ENCODE measurements around the gene UBAC1.

GRCh38 chr9:135885100-135885853 is 75.9 kb downstream of the UBAC1 start:
- TF ChIP-seq, protein P1, sequence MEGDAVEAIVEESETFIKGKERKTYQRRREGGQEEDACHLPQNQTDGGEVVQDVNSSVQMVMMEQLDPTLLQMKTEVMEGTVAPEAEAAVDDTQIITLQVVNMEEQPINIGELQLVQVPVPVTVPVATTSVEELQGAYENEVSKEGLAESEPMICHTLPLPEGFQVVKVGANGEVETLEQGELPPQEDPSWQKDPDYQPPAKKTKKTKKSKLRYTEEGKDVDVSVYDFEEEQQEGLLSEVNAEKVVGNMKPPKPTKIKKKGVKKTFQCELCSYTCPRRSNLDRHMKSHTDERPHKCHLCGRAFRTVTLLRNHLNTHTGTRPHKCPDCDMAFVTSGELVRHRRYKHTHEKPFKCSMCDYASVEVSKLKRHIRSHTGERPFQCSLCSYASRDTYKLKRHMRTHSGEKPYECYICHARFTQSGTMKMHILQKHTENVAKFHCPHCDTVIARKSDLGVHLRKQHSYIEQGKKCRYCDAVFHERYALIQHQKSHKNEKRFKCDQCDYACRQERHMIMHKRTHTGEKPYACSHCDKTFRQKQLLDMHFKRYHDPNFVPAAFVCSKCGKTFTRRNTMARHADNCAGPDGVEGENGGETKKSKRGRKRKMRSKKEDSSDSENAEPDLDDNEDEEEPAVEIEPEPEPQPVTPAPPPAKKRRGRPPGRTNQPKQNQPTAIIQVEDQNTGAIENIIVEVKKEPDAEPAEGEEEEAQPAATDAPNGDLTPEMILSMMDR (tag by site-specific recombination; IDR thresholded peaks at IDR 0.05): no peak
- TF ChIP-seq ZNF76 (tag by site-specific recombination; IDR thresholded peaks at IDR 0.05; ENCODE audit: borderline replicate concordance, low read depth) (no peak), HOXA7 (CRISPR knock-in tag; IDR thresholded peaks at IDR 0.05; ENCODE audit: borderline replicate concordance) (no peak), ZNF561 (tag by site-specific recombination; IDR thresholded peaks at IDR 0.05; ENCODE audit: borderline replicate concordance) (no peak), SP7 (tag by site-specific recombination; IDR thresholded peaks at IDR 0.05) (no peak), ZNF132 (tag by site-specific recombination; IDR thresholded peaks at IDR 0.05; ENCODE audit: borderline replicate concordance) (no peak), BCL11A (tag by site-specific recombination; IDR thresholded peaks at IDR 0.05; ENCODE audit: low read depth) (no peak), REPIN1 (tag by site-specific recombination; IDR thresholded peaks at IDR 0.05; ENCODE audit: low read depth) (no peak), ZNF530 (tag by site-specific recombination; IDR thresholded peaks at IDR 0.05; ENCODE audit: low read depth) (no peak), ZNF558 (tag by site-specific recombination; IDR thresholded peaks at IDR 0.05) (no peak)
- TF ChIP-seq, protein P2, sequence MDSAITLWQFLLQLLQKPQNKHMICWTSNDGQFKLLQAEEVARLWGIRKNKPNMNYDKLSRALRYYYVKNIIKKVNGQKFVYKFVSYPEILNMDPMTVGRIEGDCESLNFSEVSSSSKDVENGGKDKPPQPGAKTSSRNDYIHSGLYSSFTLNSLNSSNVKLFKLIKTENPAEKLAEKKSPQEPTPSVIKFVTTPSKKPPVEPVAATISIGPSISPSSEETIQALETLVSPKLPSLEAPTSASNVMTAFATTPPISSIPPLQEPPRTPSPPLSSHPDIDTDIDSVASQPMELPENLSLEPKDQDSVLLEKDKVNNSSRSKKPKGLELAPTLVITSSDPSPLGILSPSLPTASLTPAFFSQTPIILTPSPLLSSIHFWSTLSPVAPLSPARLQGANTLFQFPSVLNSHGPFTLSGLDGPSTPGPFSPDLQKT (IDR thresholded peaks at IDR 0.05; ENCODE audit: borderline replicate concordance, low read depth, low read length): no peak
